Lower lobe of right lung (tissue), 2 donors: Measurements from ENCODE around the gene ANKRD62. TPM values are rescaled to one million over a fixed set of nuclear protein-coding genes. Genes with fewer than 3 reads are reported as not detected.

ENCODE experiments used
- ATAC-seq, 2 donors: fragments of 200-7000 bp; cut with Tn5 transposase; one replicate each; pipeline ENCODE4 v1.9.1; 2020 to 2022; ENCODE audit warnings: mild to moderate bottlenecking in 2 of 2, moderate library complexity in 2 of 2
- DNase-seq: peaks from one replicate; pipeline ENCODE4 v3.0.0-alpha.2; 2020
- H3K27ac ChIP-seq: fragments of 200-600 bp; one replicate; pipeline ENCODE4 v1.8.0; 2022
- H3K27me3 ChIP-seq: fragments of 200-600 bp; one replicate; pipeline ENCODE4 v1.8.0; 2022; ENCODE audit warnings: low read depth
- H3K36me3 ChIP-seq: fragments of 200-600 bp; one replicate; pipeline ENCODE4 v1.8.0; 2022; ENCODE audit warnings: mild to moderate bottlenecking
- H3K4me1 ChIP-seq: fragments of 200-600 bp; one replicate; pipeline ENCODE4 v1.8.0; 2022
- H3K4me3 ChIP-seq: fragments of 200-600 bp; one replicate; pipeline ENCODE4 v1.8.0; 2022; ENCODE audit warnings: mild to moderate bottlenecking
- H3K9me3 ChIP-seq: fragments of 200-600 bp; one replicate; pipeline ENCODE4 v1.8.0; 2022
- CTCF ChIP-seq: fragments of 200-600 bp; IDR thresholded peaks from one replicate; pipeline ENCODE4 v1.8.0; 2022; ENCODE audit warnings: antibody characterized with exemption, mild to moderate bottlenecking
- intact Hi-C: fragments of 100-400 bp; cut with DNase I; formaldehyde crosslinking; loops from one replicate; pipeline ENCODE4 v1.11.0; 2022
- total RNA-seq: library from RNA; stranded (reverse); fragmentation: NEBNext Ultra II Directional; extraction: Animal tissue kit (Norgen Biotek cat#: 25700); gene quantifications from one replicate; pipeline ENCODE4 v1.2.1, GENCODE V29; 2021
- donor health status: DM: no; HTN: yes; CAD: no; lungs with severe emphysema.

Gene ANKRD62
- total RNA-seq, 1 donor from 2014 or later: 0.27 TPM

GRCh38 chr18:12154361-12154760 is 60.7 kb downstream of the ANKRD62 start:
- no peak overlapping the region for H3K27ac ChIP-seq
- H3K9me3 ChIP-seq: no peaks in the 10 kb centered on the region
- H3K36me3 ChIP-seq: no peaks in the 10 kb centered on the region
- H3K27me3 ChIP-seq: no peaks in the 10 kb centered on the region
- no peak overlapping the region for H3K4me3 ChIP-seq
- TF ChIP-seq CTCF: no peak
- no peaks in the 10 kb centered on the region for H3K4me1 ChIP-seq
- no peak for DNase-seq
- intact Hi-C loops: no loop called here
- ATAC-seq: no peak

GRCh38 chr18:12155996-12156395 is 62.4 kb downstream of the ANKRD62 start:
- no peak for TF ChIP-seq CTCF

GRCh38 chr18:12159446-12159845 is 65.8 kb downstream of the ANKRD62 start:
- no peaks in the 10 kb centered on the region for H3K27me3 ChIP-seq
- intact Hi-C loops: no loop called here
- ATAC-seq (no peak), DNase-seq (no peak)
- no peaks in the 10 kb centered on the region for H3K9me3 ChIP-seq
- H3K4me1 ChIP-seq: no peaks in the 10 kb centered on the region
- TF ChIP-seq CTCF: no peak
- no peaks in the 10 kb centered on the region for H3K36me3 ChIP-seq
- no peak overlapping the region for H3K27ac ChIP-seq
- no peak overlapping the region for H3K4me3 ChIP-seq

More at GRCh38 chr18:12155996-12156395, 62.4 kb downstream of the ANKRD62 start:
- H3K27me3 ChIP-seq: no peaks in the 10 kb centered on the region
- no peak overlapping the region for H3K27ac ChIP-seq
- H3K9me3 ChIP-seq: no peaks in the 10 kb centered on the region
- H3K36me3 ChIP-seq: no peaks in the 10 kb centered on the region
- DNase-seq: no peak
- no peaks in the 10 kb centered on the region for H3K4me1 ChIP-seq
- ATAC-seq: no peak
- no peak overlapping the region for H3K4me3 ChIP-seq
- intact Hi-C loops: no loop called here

GRCh38 chr18:12162786-12163185 is 69.1 kb downstream of the ANKRD62 start:
- no peaks in the 10 kb centered on the region for H3K36me3 ChIP-seq
- no peak overlapping the region for H3K27ac ChIP-seq
- no peak for TF ChIP-seq CTCF
- intact Hi-C loops: no loop called here
- H3K4me1 ChIP-seq: no peaks in the 10 kb centered on the region
- no peak overlapping the region for H3K4me3 ChIP-seq
- peaks cover 11% of the 10 kb centered on the region for H3K9me3 ChIP-seq
- no peaks in the 10 kb centered on the region for H3K27me3 ChIP-seq
- ATAC-seq: no peak
- DNase-seq: no peak

GRCh38 chr18:12165038-12165768 is 71.6 kb downstream of the ANKRD62 start:
- no peak for TF ChIP-seq CTCF
- intact Hi-C loops: no loop called here

More at GRCh38 chr18:12165038-12165768, 71.6 kb downstream of the ANKRD62 start:
- DNase-seq (no peak), ATAC-seq (no peak)
- Histone ChIP-seq H3K4me3 (no peak overlapping the region), H3K27me3 (no peaks in the 10 kb centered on the region), H3K4me1 (no peaks in the 10 kb centered on the region), H3K36me3 (no peaks in the 10 kb centered on the region), H3K27ac (no peak overlapping the region), H3K9me3 (peaks cover 11% of the 10 kb centered on the region)

Other genes with a start within 250 kb of the ANKRD62 start
- gene CHMP1B, start 242.4 kb upstream of the ANKRD62 start, total RNA-seq: 39.4 TPM
- 62.1 TPM for gene MPPE1, start 185.5 kb upstream of the ANKRD62 start, total RNA-seq
- gene IMPA2, start 112.3 kb upstream of the ANKRD62 start, total RNA-seq: 54.2 TPM
- gene CIDEA, start 160.5 kb downstream of the ANKRD62 start, total RNA-seq: not detected
- 92.9 TPM for gene TUBB6, start 214.4 kb downstream of the ANKRD62 start, total RNA-seq